Neural progenitor cell (in vitro differentiated cells): ENCODE measurements around the gene NACAD. TPM values are rescaled to one million over a fixed set of nuclear protein-coding genes. Genes with fewer than 3 reads are reported as not detected.

ENCODE experiments used
- DNase-seq: peaks from one replicate; pipeline ENCODE4 v3.0.0-alpha.2; 2016; ENCODE audit warnings: low spot score
- H2AFZ ChIP-seq: fragments of 200-600 bp; sonication (generic); replicated peaks from 2 replicates; pipeline ENCODE4 v1.6.1; 2016; ENCODE audit warnings: antibody characterized with exemption
- H3F3A ChIP-seq: fragments of 200-600 bp; sonication (generic); 2 replicates; pipeline ENCODE4 v1.6.1; 2016; ENCODE audit warnings: antibody characterized with exemption, low read depth
- H3K27ac ChIP-seq: fragments of 200-600 bp; sonication (generic); 2 replicates; pipeline ENCODE4 v1.5.1; 2016; ENCODE audit warnings: mild to moderate bottlenecking
- H3K27me3 ChIP-seq: fragments of 200-600 bp; sonication (generic); 2 replicates; pipeline ENCODE4 v1.6.1; 2016; ENCODE audit warnings: mild to moderate bottlenecking, moderate library complexity
- H3K36me3 ChIP-seq: fragments of 200-600 bp; sonication (generic); 2 replicates; pipeline ENCODE4 v1.5.1; 2016
- H3K4me1 ChIP-seq: fragments of 200-600 bp; sonication (generic); 2 replicates; pipeline ENCODE4 v1.6.1; 2016; ENCODE audit warnings: mixed run types
- H3K4me2 ChIP-seq: fragments of 200-600 bp; sonication (generic); 2 replicates; pipeline ENCODE4 v1.6.1; 2016
- H3K4me3 ChIP-seq: fragments of 200-600 bp; sonication (generic); 2 replicates; pipeline ENCODE4 v1.5.1; 2016
- H3K79me2 ChIP-seq: fragments of 200-600 bp; sonication (generic); 2 replicates; pipeline ENCODE4 v1.6.1; 2016; ENCODE audit warnings: low read depth
- H3K9ac ChIP-seq: fragments of 200-600 bp; sonication (generic); 2 replicates; pipeline ENCODE4 v1.6.1; 2016
- H3K9me3 ChIP-seq: fragments of 200-600 bp; sonication (generic); 2 replicates; pipeline ENCODE4 v1.5.1; 2016; ENCODE audit warnings: low read depth
- H4K20me1 ChIP-seq: fragments of 200-600 bp; sonication (generic); 2 replicates; pipeline ENCODE4 v1.6.1; 2016; ENCODE audit warnings: low read depth
- H3K27ac Mint-ChIP-seq: 3 replicates; pipeline ENCODE4 v1.8.0; 2021; ENCODE audit warnings: mixed read lengths
- H3K27me3 Mint-ChIP-seq: 2 replicates; pipeline ENCODE4 v1.8.0; 2022; ENCODE audit warnings: low read depth, mild to moderate bottlenecking, inconsistent platforms, moderate library complexity, mixed read lengths; ENCODE audit not compliant: insufficient read depth
- H3K36me3 Mint-ChIP-seq: 3 replicates; pipeline ENCODE4 v1.8.0; 2021; ENCODE audit warnings: mixed read lengths
- H3K4me1 Mint-ChIP-seq: 3 replicates; pipeline ENCODE4 v1.8.0; 2021; ENCODE audit warnings: mixed read lengths
- H3K4me3 Mint-ChIP-seq: 3 replicates; pipeline ENCODE4 v1.8.0; 2021; ENCODE audit warnings: mild to moderate bottlenecking, moderate library complexity, mixed read lengths
- H3K9me3 Mint-ChIP-seq: 3 replicates; pipeline ENCODE4 v1.8.0; 2020; ENCODE audit warnings: mixed read lengths
- CTCF ChIP-seq: fragments of 200-600 bp; sonication (generic); IDR thresholded peaks from 2 replicates; pipeline ENCODE4 v1.5.1; 2017; ENCODE audit warnings: antibody characterized with exemption, mild to moderate bottlenecking
- EZH2 ChIP-seq: fragments of 200-600 bp; sonication (generic); IDR thresholded peaks from 2 replicates; pipeline ENCODE4 v1.6.1; 2017; ENCODE audit warnings: antibody characterized with exemption, mild to moderate bottlenecking, moderate library complexity
- EZH2phosphoT487 ChIP-seq: fragments of 200-600 bp; sonication (generic); IDR thresholded peaks from 2 replicates; pipeline ENCODE4 v1.6.1; 2017; ENCODE audit warnings: antibody characterized with exemption
- total RNA-seq: library from RNA; depleted of rRNA; stranded (reverse); fragments of >200 nt; gene quantifications from 2 replicates; pipeline ENCODE4 v1.2.3, GENCODE V29; 2015; ENCODE audit warnings: low replicate concordance

The NACAD gene
- total RNA-seq, 1 donor from 2014 or later, result 0.39 TPM

GRCh38 chr7:45104844-45105587, 16.2 kb upstream of the NACAD start:
- Histone ChIP-seq H3K79me2 (peaks cover 32% of the 10 kb centered on the region), H3K36me3 (peaks cover 4% of the 10 kb centered on the region), H3K4me2 (no peak overlapping the region), H2AFZ (no peak overlapping the region), H3F3A (no peaks in the 10 kb centered on the region), H3K27ac (no peak overlapping the region), H3K9me3 (no peaks in the 10 kb centered on the region), H4K20me1 (peaks cover 27% of the 10 kb centered on the region), H3K27me3 (no peaks in the 10 kb centered on the region), H3K9ac (no peak overlapping the region), H3K4me3 (no peak overlapping the region), H3K4me1 (no peaks in the 10 kb centered on the region)
- H3K4me1 Mint-ChIP-seq, result peaks cover 2% of the 10 kb centered on the region
- no peak overlapping the region for H3K4me3 Mint-ChIP-seq
- no peak for TF ChIP-seq CTCF
- H3K27ac Mint-ChIP-seq, result no peak overlapping the region
- no peak for DNase-seq
- peaks cover 12% of the 10 kb centered on the region for H3K36me3 Mint-ChIP-seq
- H3K27me3 Mint-ChIP-seq, result no peaks in the 10 kb centered on the region
- H3K9me3 Mint-ChIP-seq, result no peaks in the 10 kb centered on the region

- peaks cover 23% of the 10 kb centered on the region for H4K20me1 ChIP-seq
- H3K27me3 ChIP-seq, result no peaks in the 10 kb centered on the region
- H3K4me1 ChIP-seq, result no peaks in the 10 kb centered on the region
- no peak for DNase-seq
- no peak overlapping the region for H3K27ac ChIP-seq
- no peaks in the 10 kb centered on the region for H3K9me3 ChIP-seq
- no peak for TF ChIP-seq EZH2phosphoT487
- no peak for TF ChIP-seq CTCF
- TF ChIP-seq EZH2, result no peak
- Mint-ChIP-seq H3K36me3 (peaks cover 12% of the 10 kb centered on the region), H3K27me3 (no peaks in the 10 kb centered on the region), H3K27ac (no peak overlapping the region), H3K4me3 (no peak overlapping the region), H3K9me3 (no peaks in the 10 kb centered on the region), H3K4me1 (no peaks in the 10 kb centered on the region)
- peaks cover 24% of the 10 kb centered on the region for H3K79me2 ChIP-seq
- H3K4me2 ChIP-seq, result no peak overlapping the region
- H3K4me3 ChIP-seq, result no peak overlapping the region
- H2AFZ ChIP-seq, result no peak overlapping the region
- no peak overlapping the region for H3K9ac ChIP-seq
- H3K36me3 ChIP-seq, result peaks cover 4% of the 10 kb centered on the region
- peaks cover 3% of the 10 kb centered on the region for H3F3A ChIP-seq
Measured at GRCh38 chr7:45103958-45104843, 15.4 kb upstream of the NACAD start.

GRCh38 chr7:45102785-45103712, 14.3 kb upstream of the NACAD start:
- Mint-ChIP-seq H3K36me3 (peaks cover 12% of the 10 kb centered on the region), H3K27ac (no peak overlapping the region), H3K4me1 (no peaks in the 10 kb centered on the region), H3K9me3 (no peaks in the 10 kb centered on the region), H3K27me3 (no peaks in the 10 kb centered on the region), H3K4me3 (no peak overlapping the region)
- Histone ChIP-seq H3K4me3 (no peak overlapping the region), H3K9ac (no peak overlapping the region), H3K36me3 (peaks cover 4% of the 10 kb centered on the region), H4K20me1 (peaks cover 13% of the 10 kb centered on the region), H3K79me2 (peaks cover 12% of the 10 kb centered on the region), H3K9me3 (no peaks in the 10 kb centered on the region), H3K4me1 (no peaks in the 10 kb centered on the region), H3K27ac (no peak overlapping the region), H3K27me3 (no peaks in the 10 kb centered on the region), H2AFZ (no peak overlapping the region), H3K4me2 (no peak overlapping the region), H3F3A (peaks cover 3% of the 10 kb centered on the region)
- no peak for DNase-seq
- TF ChIP-seq CTCF (no peak), EZH2phosphoT487 (no peak), EZH2 (no peak)
